Stimulated activated CD8-positive, alpha-beta memory T cell treated with anti-CD3 and anti-CD28 coated beads, Interleukin-12 subunit alpha, Interleukin-12 subunit beta, amount 100 ng/mL, for 4 hours (primary cell): ENCODE data around the gene OR5B3.
"Not testable (repeated sequence)": the region's sequence is repeated elsewhere in the genome, so short reads cannot be mapped to it uniquely, and the experiment has no call there.

Experiments used
- DNase-seq: peaks from one replicate; pipeline ENCODE4 v3.0.0-alpha.2; 2020; ENCODE audit warnings: low read depth

OR5B3 gene

GRCh38 chr11:58406774-58407173 lies at the start of gene OR5B3:
TSS of gene OR5B3 (minus strand) at chr11:58406874. CDS start at chr11:58403409, 3,465 bp downstream.
- DNase-seq = no peak

- no peak for DNase-seq
These were observed 44.9 kb upstream of the OR5B3 start for GRCh38 chr11:58451585-58451984.

- no peak for DNase-seq
These were observed 39.6 kb upstream of the OR5B3 start for GRCh38 chr11:58446294-58446693.

- no peak for DNase-seq
These were observed 37.6 kb upstream of the OR5B3 start for GRCh38 chr11:58444300-58444699.

GRCh38 chr11:58442136-58442535 lies 35.5 kb upstream of the OR5B3 start, which contains the start of gene OR5B12:
TSS of gene OR5B12 (minus strand) at chr11:58442236. CDS start at chr11:58440151, 2,085 bp downstream.
- no peak for DNase-seq

GRCh38 chr11:58438486-58438885 lies 31.8 kb upstream of the OR5B3 start:
- no peak for DNase-seq

- no peak for DNase-seq
These were observed 27.5 kb upstream of the OR5B3 start for GRCh38 chr11:58434217-58434616.

GRCh38 chr11:58433638-58434203 lies 27.0 kb upstream of the OR5B3 start:
- DNase-seq = no peak

GRCh38 chr11:58429273-58429672 lies 22.6 kb upstream of the OR5B3 start:
- DNase-seq = no peak

- DNase-seq = no peak
These were observed 21.3 kb upstream of the OR5B3 start, which contains the start of gene OR5B2 for GRCh38 chr11:58428021-58428420. TSS of gene OR5B2 (minus strand) at chr11:58428121. CDS start at chr11:58423261, 4,860 bp downstream.

- not testable (repeated sequence) for DNase-seq
These were observed 7.1 kb downstream of the OR5B3 start for GRCh38 chr11:58399622-58400021.

GRCh38 chr11:58395581-58395980 lies 11.1 kb downstream of the OR5B3 start:
- no peak for DNase-seq

GRCh38 chr11:58394195-58394594 lies 12.5 kb downstream of the OR5B3 start:
- no peak for DNase-seq

- no peak for DNase-seq
These were observed 13.9 kb downstream of the OR5B3 start for GRCh38 chr11:58392746-58393145.

GRCh38 chr11:58391879-58392278 lies 14.8 kb downstream of the OR5B3 start:
- no peak for DNase-seq

- no peak for DNase-seq
These were observed 16.1 kb downstream of the OR5B3 start for GRCh38 chr11:58390551-58391063.

- DNase-seq = no peak
These were observed 47.7 kb downstream of the OR5B3 start, which contains the start of gene OR5B17 for GRCh38 chr11:58358969-58359368. TSS of gene OR5B17 (minus strand) at chr11:58359069. CDS start at chr11:58359069, 0 bp downstream.

- no peak for DNase-seq
These were observed 51.9 kb downstream of the OR5B3 start for GRCh38 chr11:58354727-58355126.
